Glomerular endothelial cell (primary cell): ENCODE results near the gene AATF. TPM values are rescaled to one million over a fixed set of nuclear protein-coding genes. Genes with fewer than 3 reads are reported as not detected.

Experiments
- DNase-seq: peaks from one replicate; pipeline ENCODE4 v3.0.0-alpha.2; 2011; ENCODE audit warnings: low read depth, low spot score; ENCODE audit errors: extremely low read depth
- total RNA-seq: library from RNA; depleted of rRNA; stranded (reverse); fragments of >200 nt; gene quantifications from 2 replicates; pipeline ENCODE4 v1.2.3, GENCODE V29; 2015

AATF gene
- total RNA-seq, 1 donor from 2014 or later, result 26.7 TPM

DNA sequence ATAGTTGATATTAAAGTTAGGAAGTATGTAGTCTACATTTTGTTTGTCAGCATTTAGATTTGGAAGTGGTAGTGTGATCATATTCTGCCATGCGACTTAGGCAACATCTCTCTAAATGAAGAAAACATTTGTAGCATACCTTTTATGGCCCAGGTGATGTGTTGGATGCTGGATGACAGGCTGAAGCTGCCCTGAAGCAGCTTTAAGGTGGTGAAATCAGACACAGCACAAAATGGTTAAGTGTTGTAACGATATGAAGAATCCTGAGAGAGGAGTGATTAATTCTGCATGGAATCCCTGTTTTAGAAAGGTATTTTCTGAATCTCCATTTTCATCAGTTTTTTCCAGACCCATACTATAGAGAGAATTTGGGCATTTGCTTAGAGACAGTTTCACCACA, 28.3 kb downstream of the AATF start:
- DNase-seq, result no peak

DNA sequence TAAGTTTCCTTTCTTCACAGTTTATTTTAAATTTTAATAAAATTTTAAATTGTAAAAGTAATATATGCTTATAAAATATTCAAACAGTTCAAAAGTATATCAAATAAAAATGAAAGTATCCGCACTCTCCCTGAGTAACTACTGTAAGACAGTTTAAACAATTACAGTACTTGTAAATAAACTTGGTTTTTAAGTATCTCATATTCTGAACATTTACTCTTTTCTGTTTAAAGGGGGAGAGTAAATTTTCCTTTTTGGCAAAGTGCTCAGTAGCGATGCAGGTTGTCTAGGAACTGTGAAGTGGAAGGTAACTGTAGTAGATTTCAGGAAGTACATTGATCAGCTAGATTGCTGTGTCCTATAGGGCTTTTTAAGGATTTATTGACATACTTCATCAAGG, 28.8 kb downstream of the AATF start:
- DNase-seq, result no peak

DNA sequence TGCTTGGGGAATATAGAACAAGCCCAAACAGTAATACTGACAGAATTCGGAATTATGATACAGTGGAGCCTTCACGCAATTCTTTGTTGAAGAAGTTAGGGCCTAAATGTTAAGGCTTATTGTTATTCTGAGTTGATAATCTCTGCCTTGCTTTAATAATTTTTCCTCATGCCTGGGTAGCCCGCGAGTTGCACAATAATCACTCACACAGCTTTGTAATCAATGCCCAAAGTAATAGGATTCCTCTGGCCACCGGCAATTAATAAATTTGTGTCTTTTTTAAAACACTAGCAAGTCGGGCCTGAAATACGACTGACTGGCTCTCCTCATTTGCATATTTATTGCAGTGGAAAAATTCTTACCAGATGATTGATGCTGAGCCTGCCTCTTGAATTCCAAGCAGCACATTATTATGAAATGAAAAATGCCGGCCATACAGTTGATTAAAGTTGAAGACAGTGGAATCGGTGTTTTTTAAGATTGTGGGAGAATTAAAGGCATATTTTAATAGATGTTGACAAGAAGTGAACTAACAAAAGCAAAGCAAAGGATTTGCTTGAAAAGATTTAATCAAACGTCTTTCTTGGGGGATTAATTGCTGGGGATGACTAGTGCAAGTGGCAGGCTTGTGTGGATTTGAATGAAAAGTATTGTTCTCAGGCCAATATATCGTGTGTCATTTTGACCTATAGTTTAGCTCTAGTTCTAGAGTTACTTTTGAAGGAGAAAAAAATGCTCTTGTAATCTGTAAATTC, 30.2 kb downstream of the AATF start:
- DNase-seq, result no peak

DNA sequence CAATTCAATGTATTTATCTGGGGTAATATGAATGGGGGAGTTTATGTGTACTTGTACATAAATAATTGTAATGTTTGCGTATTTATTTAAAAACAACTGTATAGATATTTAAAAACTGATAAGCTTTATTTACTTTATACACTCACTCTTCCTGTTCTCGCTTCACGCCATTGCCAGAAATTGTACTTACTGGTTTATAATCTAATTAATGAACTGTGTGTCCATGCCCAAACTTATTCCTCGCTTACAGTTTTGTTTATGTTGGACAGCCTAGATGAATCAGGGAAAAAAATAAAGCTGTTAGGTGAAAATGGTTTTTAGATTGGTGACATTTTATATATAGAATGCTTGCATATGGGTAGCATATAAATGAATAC, 30.8 kb downstream of the AATF start:
- DNase-seq, result no peak

DNA sequence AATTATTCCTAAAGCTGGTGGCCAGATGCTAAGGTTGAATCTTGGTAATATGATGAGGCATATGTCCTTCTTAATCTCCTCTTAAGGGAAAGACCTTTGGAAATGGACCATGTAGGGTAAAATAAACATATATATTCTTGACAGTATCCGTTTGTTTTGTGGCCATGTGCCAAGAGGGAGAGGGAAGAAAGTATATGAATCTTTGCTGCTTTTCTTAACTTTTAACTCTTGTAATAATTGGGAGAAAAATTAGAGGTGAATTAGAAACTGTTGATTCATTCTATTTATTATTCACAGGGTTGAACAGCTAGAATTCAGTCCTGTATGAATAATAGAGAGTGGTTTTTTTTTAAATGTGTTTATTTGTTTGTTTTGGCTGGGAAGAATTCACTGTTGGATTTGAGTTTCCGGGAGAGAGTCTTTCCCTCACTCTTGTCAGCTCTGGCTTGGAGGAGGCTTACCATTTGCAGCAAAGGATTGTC, 31.6 kb downstream of the AATF start:
- no peak for DNase-seq

DNA sequence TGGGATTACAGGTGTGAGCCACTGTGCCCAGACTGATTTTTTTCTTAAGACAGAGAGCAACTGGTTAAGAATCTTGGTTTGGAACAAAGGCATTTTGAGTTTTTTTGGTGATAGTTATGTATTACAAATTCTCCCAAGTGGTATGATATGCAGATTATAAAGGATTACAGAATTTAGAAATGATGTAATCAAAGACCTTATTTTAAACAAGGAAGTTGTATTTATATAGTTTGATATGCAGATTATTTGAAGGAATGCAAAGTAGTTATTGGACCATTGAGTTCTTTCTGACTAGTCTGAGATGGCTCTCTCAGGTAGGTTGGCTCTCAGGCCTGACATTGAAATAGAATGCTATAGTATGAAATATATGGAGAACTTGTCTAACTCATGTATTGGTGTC, 34.9 kb downstream of the AATF start:
- DNase-seq, result no peak

DNA sequence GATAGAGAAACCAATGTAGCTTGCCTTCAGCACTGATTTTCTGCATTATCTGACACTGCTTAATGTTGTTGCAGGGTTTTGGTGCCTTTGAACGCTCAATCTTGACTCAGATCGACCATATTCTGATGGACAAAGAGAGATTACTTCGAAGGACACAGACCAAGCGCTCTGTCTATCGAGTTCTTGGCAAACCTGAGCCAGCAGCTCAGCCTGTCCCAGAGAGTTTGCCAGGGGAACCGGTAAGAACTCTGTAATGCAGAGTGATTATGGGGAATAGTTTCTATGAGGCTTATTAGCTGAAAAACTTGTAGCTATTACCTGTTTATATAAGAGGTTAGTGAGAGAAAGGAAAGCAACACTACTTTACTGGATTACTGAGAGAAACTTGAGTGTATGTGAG, 40.4 kb downstream of the AATF start:
- no peak for DNase-seq

DNA sequence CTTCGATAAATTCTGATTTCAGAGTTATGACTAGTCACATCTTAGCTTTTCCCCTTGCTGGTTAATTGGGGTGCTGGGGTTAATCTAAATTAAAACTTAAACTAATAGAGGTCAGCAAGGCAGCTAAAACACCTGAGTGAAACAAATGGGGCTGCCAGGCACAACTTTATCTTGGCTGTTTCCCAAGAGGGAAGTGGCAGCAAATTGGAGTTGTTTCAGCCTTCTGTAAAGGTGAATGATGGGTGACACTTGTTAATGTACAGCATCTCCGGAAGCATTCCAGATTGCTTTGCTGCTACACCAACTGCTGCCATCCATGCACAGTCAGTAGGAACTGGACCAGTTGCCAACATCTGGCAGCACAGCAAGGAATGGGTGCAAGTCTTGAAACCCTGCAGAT, 43.9 kb downstream of the AATF start:
- no peak for DNase-seq

DNA sequence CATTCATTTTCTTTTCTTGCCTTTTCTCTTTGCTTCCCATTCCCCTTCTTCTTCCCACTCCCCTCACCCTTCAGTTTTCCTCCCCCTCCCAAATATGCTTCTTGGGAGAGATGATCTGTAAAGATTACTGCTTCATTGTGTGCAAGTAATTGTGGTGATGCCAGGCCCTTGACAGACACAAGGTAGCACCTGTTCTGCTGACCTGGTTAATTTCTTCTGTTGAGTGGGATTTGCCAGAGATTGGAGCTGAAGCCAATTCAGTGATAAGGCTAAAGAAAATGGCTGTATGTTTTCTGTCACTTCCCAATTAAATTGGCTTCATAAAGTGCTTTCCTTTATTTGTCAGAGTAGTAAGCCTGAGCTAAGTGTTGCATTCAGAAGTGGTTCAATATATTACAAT, 44.5 kb downstream of the AATF start:
- no peak for DNase-seq

DNA sequence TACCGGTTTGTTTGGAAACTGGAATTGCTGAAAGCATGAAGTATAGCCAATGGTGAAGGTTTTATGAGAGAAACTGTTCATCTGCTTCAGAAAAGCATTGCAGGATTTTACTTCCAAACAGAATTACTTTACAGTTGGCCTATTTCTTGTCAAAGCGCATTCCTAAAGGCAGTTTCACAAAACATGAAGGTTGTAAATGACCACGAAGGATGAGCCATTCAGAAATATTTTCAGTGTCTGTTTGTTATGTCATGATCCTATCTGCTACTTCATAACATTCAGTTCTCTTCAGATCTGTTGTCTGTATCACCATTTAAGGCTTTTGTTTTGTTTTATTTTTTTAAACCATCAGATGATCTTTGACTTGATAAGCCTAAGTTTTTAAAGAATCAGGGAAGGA, 45.7 kb downstream of the AATF start:
- DNase-seq, result no peak

DNA sequence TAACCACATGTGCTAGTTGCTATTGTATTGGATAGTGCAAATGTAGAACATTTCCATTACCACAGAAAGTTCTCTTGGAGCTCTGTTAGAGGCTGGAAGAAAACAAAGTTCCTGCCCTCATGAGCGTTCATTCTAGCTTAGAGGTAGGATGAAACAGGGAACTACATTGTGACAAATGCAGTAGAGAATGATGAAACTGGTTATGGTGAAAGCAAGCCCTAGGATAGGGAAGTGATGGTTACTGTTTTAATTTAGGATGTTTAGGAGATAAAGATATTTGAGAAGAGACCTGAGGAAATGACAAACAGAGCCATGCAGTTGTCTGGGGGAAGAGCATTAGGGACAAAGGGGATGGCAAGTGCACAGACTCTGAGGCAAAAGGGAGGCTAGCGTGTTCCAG, 50.7 kb downstream of the AATF start:
- DNase-seq, result no peak

DNA sequence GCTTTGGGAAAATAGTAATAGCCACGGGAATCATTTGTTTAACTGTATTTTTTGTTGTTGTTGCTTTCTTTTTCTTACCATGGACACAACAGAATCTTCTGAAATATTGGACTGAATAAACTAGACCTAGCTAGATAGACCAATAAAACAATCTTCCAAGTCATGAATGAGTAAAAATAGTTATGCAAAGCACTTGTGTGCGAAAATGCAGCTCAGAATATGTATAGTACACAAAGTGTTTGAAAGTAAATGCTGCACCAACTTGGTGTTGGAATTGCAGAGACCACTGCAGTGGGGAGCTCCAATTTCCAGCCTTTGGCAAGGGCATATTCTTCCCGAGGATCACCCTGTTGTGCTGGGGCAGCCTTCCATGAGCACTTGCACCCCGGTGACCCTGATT, 68.0 kb downstream of the AATF start:
- no peak for DNase-seq

DNA sequence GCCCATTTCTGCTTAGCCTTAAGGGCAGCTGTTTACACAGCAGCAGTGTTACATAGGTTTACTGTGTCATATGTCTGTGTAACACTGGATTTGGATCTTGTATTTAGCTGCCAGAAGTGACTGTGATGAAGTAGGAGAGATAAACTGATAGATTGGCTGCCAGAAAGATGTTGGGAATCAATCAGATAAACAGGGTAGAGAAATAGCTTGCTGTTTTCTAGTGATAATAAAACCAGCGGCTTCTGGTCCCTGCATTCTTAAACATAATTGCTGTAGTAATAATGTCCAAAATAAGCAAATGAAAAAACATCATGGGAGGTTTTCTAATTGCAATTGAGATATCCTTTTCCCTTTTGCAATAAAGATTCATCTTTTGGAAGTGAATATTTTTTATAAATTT, 68.7 kb downstream of the AATF start:
- DNase-seq, result no peak

DNA sequence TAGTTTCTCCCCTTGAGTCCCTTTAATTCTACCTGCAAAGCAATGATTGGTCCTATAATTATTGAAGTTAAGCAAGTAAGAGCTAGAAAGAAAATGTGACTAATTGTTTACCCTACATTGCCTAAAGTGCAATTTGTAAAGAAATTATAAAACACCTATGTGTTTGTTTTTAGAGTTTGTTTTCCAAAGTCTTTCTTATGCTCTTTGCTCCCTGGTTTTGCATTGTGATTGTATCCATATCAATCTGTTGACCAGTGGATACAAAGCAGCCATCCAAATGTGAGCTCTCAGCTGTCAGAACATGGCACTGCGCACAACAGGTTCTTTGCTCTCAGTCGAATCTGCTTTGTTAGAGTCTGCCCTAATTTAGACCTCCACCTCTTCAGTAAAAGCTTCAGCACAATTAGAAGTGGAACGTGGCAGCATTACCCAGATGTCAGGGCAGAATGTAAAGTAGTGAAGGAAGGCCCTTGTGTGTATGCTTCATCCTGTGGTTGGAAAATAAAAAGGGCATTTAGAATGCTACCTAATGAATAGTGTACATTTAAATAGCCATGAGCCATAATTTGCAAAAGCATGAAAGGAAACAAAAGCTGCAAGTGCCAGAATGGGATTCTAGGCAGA, 70.5 kb downstream of the AATF start:
- DNase-seq, result no peak

DNA sequence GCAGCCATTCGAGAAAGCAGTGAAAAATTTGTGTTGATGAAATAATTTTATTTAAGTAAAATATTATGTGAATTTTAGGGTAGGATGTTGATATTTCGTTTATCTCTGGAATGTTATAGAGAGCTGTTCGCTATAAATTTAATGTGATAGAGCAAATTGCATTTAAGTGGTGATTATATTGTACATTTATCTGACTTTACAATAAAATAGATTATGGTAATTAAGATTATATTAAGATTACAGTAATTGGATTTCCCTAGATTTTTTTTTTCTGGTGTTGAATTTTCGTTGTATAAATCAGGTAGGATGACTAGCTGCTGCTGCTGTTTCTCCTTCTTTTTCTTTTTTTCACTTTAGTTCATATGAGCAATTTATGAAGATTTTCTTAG, 71.0 kb downstream of the AATF start:
- DNase-seq, result no peak

DNA sequence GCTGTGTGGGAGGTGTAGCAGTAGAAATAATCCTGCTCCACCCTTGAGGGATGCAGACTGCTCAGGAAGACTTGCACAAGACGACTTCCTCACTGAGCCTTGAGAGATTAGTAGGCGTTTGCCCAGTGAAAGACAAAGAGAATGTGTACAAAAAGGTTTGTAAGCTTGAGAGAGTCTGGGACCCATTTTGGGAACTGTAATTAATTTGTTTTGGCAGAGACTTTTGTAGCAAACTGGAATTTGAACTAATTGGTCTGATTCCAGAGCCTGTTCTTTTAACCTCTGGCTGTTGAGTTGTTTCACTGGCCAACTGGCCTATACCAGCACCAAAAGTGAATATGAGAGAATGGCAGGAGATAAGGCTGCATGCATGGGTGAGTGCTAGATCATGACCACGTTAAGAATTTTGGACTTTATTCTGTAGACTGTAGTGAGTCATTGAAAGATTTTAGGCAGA, 75.5 kb downstream of the AATF start:
- DNase-seq, result no peak

DNA sequence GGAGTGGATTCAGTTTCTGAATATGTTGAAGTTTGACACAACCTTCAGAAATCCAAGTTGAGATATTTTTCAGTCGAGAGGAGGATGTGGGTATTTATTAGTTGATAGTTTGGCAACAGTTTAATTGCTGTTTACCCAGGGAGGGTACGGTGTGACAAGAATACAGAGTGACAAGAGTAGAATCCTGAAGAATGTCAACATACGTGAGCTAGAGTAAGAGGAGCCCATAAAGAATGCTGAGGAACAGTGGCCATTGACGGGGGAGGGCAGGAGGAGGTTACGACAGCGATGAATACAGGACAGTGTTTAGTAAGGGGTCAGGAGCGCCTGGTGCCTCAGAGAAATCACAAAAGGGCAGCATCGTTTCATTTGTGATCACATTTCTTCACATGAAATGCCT, 76.5 kb downstream of the AATF start:
- DNase-seq, result no peak

DNA sequence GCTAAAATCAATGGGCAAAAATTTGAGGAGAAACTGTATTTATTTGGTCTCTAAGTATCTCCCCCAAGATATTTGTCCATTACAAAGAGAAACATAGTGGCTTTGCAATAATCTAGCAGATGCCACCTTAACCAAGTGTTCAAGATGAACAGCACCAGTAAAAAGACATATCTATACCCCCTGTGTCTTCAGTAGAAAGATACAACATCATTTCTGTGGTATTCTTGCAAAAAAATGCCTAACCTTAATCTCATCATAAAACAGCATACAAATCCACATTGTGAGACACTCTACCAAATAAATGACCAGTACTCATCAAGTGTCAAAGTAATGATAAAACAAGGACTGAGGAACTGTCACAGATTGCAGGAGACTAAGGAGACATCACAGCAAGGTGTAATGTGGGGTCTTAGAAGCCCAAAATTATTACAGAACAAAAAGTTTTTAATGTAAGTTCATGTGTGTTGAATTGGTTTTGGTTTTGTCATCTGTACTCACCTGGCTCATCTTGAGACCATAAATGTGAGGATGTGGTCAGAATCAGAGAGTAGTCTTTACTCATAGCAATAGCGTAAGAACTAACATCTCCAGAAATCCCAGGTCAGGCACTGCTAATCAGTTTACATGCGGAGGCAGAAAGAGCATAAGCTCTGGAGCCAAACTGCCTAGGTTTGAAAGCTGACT, 77.2 kb downstream of the AATF start:
- no peak for DNase-seq

DNA sequence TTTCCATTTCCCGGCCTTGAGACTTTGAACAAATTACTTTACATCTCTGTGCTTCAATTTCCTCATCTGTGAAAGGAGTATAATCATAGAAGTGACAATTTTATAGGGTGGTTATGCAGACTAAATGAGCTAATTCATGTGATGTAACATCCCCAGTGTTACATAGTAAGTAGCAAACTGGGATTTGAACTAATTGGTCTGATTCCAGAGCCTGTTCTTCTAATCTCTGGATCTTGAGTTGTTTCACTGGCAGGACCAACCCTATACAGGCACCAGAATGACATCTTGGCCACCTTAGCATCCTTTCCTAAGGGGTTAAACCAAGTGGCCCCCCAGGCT, 77.7 kb downstream of the AATF start:
- DNase-seq, result no peak

DNA sequence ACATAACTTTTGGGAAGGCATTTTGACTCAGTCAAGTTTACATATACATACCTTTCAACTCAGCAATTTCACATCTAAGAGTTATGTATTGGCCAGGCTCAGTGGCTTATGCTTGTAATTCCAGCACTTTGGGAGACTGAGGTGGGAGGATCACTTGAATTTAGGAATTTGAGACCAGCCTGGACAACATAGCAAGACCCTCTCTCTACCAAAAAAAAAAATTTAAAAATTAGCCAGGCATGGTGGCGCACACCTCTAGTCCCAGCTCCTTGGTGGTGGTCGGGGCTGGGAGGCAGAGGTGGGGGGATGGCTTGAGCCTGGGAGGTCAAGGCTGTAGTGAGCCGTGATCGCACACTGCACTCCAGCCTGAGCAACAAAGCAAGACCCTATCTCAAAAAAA, 79.3 kb downstream of the AATF start:
- DNase-seq, result no peak

DNA sequence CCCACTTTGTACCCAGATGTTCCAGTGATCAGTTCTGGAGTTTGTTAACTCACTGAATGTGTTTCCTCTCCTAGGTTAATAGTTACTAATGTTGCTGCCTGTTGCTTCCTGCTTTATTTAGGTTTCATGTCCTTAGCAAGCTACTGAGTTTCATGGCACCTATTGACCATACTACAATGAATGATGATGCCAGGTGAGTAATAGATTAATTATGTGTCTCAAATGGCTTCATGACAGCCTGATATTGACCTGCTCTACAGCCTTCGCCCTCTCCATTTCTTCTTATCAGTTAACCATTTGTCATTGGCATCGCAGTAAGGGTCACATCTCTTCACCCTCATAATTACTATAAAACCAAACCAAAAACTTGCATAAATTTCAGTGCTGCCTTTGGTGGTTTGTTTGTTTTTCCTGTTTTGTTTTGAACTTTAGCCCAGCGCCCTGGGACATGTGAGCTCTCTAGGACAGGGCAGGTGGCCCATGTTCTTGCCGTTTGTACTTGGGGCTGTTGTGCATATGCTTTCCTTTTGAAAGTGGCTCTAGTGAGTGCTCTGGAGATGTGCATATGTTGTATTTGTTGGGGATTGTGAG, 82.8 kb downstream of the AATF start:
- DNase-seq, result no peak
